RCC 7860 (cell line): ENCODE results near the gene RRAS2.
A peak's percentile ranks its signal among the peaks of the same experiment; 100 is the strongest.
"Not testable (repeated sequence)": the region's sequence is repeated elsewhere in the genome, so short reads cannot be mapped to it uniquely, and the experiment has no call there.

Experiments
- DNase-seq: peaks from one replicate; pipeline ENCODE4 v3.0.0-alpha.2; 2015; ENCODE audit warnings: low spot score
- FAIRE-seq: peaks from 2 replicates; lab custom pipeline; 2012; peaks lifted over from hg19 to GRCh38; lab: Jason Lieb, UNC

Gene RRAS2

DNA sequence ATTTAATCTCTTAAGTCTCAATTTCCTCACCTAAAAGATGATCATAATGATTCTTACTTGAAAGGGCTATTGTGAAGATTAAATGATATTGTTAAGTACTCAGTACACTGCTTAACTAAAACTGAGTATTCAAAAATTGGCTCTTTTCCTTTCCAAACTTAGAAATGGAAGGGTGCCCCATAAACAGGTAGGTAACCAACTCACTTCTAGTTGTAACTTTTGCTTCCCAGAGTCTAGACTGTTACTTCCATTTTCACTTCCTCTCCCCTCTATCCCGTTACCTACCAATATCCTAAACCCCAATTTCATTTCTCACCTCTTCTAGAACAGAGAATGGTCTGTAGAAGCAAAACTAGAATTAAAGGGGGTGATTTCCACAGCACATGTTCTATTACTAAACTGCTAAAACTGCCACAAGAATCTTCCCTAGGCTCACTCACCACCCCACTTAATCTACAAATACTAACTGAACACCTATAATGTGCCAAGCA is 50.0 kb downstream of the RRAS2 start:
- FAIRE-seq, result no peak

DNA sequence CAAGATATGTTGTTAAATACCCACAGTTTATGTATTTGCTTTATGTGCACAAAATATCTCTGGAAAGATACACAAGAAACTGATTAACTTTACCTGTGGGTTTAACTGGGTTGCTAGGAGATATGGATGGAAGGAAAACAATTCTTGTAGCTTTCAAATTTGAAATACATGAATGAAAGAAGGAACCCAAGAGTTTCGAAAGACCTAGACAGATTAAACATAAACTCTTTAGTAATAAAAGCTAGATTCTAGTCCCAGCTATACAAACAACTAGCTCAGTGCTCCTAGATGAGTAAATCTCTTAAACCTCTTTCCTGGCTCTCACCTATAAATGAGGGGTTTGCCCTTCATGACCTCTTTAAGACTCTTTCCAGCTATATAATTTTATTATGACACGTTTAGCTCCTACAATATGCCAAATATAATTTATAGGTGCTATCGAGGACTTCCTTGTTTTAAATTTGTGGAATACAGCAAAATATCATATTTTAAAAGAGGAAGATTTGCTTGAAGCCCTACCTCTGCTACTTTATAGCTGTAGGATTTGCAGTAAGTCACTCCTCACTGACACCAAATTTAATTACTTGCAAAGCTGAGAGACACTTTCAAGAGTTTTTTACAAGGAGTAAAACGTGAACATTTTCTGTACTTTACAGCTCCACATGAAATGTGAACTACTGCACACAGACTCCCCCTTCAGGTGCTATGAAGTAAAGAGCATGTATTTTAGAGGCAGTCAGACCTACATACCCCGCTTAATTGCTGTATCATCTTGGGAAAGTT is 50.7 kb downstream of the RRAS2 start:
- FAIRE-seq (peak; percentile 32), DNase-seq (peak; percentile 17)

More for the DNA sequence above, 50.0 kb downstream of the RRAS2 start:
- no peak for DNase-seq

DNA sequence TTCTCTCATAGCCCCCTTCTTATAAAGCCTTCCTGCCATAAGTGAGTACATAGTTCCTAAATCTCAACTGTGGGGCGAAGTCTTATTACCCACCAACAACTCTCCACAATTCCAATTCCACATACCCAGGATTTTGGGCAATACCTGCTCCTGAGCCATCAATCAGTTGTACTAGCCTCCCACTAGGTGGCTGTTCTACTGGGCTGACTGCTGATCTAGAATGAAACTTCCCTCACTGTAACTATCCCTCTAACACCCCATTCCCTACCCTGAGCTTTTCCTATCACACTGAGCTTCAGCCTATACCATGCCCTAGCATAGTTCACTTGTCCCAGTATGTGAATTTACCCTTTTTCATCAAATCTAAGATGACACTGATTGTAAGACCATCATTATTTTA is 52.5 kb downstream of the RRAS2 start:
- FAIRE-seq (no peak), DNase-seq (no peak)

DNA sequence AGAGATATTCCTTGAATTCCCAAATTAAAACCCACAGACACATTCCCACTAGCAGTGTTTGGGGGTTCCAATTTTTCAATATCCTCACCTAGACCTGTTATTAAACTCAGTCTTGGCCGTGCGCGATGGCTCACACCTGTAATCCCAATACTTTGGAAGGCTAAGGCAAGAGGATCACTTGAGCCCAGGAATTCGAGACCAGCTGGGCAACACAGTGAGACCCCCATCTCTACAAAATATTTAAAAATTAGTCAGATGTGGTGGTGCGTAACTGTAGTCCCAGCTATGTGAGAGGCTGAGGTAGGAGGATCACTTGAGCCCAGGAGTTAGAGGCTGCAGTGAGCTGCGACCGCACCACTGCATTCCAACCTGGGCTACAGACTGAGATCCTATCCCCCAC is 53.3 kb downstream of the RRAS2 start:
- FAIRE-seq, result no peak
- DNase-seq, result no peak

DNA sequence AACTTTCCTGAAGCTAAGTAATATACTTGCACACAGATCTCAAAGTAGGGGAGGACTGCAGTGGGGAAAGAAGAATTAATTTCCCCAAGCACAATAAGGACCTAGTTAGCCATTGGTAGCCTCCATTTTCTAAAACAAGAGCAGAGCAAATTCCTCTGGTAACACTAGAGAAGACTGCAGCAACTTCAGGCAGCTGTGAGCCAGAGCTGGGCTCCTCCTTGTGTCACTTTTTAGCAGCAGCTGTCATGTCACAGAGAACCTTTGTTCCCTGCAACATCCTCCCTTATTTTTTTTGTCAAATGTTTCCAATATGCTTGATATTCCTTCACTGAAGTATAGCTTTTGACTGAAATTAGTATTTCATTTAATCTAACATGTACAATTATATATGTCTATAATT is 54.4 kb downstream of the RRAS2 start:
- no peak for FAIRE-seq
- no peak for DNase-seq

DNA sequence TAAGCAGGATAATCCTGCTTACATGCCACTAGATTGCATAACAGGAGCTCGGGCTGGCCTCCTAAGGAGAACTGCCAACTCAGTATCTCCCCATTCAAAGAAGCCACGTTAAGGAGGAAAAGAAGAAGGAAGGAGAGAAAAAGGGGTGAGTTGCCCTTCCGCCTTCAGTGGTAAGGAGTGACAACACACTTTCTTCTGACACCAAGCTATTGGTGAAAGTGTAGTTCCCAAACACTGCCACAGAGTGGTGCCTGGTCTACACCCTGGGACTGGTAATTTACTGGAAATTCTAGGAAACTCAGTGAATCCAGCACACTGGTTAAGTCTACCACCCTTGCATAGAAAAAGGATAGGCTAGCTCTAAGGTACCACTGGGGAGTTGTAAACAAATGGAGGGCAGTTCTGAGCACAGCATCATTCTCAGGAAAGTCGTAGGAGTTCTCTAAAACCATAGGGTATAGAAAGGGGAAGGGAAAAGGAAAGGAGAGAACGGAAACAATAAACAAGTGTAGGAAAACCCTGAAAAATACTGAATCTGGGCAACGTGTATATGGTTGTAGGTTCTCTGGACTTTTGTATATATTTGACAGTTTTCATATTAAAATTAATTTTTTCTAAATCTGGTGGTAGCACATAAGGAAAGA is 58.2 kb downstream of the RRAS2 start:
- FAIRE-seq, result no peak
- DNase-seq, result peak; percentile 55

DNA sequence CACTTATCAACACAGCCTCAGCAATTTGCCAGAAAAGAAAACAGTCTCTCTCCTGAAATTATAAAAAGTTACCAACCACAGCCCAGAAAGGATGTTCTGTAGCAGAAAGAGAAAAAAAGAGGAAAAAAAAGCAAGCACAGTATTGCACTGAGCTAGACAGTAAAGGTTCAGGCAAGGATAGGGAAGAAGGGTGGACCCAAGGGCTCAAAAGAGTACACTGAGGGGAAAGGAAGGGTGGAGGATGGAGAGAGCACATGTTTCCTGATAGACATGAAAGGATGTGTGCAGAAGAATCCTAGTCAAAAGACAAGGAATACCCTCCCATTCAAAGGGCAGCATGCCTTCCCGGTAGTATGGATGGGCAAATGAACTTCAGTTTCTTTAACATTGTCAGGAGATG is 59.1 kb downstream of the RRAS2 start:
- FAIRE-seq, result no peak
- no peak for DNase-seq

DNA sequence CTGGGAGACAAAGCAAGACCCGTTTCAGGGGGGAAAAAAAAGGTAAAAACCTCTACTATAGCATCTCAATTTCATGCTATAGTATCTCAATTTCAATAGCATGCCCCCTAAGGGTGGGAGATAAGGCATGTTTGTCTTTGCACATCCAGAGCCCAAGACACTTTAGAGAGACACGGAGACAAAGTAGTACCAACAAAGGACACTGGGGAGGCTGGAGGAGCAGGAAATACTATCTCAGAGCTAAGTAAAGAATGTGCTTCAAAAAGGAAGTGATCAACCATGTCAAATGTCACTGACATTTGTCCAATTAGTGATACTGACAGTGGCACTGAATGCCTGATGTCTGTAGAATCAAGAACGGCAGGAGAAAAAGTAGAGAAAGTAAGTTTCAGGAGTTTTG is 68.6 kb downstream of the RRAS2 start:
- no peak for FAIRE-seq
- DNase-seq, result no peak

DNA sequence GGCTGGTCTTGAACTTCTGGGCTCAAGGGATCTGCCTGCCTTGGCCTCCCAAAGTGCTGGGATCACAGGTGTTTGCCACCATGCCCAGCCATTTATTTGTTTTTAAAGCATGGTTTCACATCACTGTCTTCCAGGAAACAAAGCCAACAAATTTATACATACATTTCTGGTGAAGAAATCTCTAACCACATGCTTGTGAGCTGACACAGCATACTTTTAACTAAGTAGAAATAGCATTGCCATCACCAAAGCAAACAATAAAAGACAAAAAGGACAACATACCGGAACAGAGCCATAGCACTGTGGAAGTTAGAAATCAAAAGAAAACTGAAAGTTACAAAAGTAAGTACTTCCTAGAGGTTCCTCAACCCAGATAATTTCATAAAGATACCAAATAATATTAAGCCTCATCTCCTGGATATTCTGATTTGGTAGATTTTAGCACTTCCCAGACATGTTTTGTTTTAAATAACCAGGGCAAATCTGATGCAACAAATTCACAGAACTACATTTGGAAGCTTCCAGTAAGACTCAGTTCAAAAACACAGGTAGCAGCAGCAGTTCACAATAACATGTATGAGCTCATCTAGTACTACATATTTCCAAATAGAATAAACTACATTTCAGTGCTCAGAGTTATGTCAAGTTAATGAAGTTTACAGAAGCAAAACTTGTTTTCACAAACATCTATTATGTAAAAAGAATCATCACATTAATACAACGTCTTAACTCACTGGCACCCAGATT is 70.6 kb downstream of the RRAS2 start:
- DNase-seq (peak; percentile 13), FAIRE-seq (no peak)

DNA sequence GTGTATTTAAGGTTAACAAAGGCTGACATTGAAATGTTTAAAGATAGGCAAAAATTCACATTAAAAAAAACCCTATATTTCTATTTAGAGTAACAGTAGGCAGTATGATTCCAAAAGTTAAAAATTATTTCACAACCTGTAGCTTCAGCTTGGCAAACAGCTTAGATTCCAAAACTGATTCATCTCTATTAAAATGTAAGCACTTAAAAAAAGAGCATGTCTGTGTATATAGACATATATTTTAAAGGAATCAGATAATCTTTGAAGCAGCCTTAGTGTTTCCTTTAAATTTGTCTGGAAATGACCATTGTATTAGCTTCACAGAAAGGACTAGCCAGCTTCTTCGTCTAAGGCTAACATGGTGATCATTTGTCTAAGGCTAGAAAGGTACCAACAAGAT is 80.1 kb downstream of the RRAS2 start:
- DNase-seq, FAIRE-seq: not testable (repeated sequence)

DNA sequence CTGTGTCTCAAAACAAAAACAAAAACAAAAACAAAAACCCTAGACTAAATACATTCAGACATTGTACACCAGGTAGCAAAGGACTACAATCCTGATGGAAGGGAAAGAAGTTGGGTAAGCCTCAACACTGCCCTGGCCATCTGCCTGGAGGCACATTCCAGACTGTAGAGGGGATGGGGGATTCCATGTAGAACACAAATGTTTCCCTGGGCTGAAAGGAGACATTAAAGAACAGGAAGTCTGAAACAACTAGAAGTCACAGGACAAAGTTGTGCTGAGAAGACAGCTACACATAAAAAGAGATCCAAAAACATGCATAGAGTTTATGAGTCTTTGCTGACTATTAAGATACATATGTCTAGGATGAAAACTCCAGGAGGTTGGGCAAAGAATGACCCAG is 83.9 kb downstream of the RRAS2 start:
- no peak for DNase-seq
- no peak for FAIRE-seq

DNA sequence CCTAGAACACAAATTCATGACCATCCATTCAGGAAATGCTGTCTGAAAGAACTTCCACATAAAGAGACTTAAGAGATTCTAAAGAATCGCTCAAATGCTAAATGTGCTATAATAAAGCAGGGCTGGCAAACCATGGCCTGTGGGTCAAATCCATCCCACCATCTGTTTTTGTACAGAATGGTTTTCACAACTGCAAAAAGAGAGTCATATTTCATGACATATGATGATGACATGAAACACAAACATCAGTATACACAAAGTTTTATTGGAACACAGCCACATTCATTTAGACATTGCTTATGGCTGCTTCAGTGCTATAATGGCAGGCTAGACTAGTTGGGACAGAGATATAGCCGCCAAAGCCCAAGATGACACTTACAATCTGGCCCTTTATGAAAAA is 85.1 kb downstream of the RRAS2 start:
- DNase-seq (no peak), FAIRE-seq (no peak)

DNA sequence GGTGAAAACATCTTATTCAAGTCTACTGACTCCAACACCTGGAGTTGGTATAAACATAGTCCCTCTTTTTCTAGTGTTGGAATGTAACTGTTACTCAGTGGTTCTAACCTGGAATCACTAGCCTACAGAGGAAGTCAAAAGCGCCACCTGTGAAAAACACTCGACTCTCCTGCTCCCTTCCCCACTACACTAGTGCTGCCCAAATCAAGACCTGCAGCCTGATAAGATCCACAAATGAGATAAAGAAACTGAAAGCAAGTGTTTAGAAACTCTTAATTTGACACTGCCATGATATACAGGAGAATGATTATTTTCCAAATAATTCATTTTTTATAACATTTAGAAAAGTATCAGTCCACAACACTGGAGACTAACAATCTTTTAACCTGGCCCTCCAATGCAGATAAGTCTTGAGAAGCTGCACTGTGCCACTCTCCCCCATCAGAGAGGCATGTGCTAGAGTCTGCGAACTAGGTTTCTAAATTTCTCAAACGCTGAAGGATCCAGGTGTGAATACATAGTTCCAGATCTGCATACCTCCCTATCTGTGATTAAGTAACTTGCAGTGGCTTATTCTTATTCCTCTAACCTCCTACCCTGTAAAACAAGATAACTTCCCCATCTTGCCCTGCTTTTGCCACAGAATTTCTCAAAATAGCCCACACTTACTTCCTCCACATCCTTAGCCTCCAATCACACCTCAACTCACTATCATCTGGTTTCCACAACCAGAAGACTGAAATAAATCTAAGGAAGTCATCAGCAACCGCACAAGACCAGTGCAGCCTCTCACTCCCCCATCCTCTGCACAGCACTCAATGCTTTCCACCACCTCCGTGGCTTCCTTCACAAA is 88.1 kb downstream of the RRAS2 start:
- DNase-seq, result no peak

DNA sequence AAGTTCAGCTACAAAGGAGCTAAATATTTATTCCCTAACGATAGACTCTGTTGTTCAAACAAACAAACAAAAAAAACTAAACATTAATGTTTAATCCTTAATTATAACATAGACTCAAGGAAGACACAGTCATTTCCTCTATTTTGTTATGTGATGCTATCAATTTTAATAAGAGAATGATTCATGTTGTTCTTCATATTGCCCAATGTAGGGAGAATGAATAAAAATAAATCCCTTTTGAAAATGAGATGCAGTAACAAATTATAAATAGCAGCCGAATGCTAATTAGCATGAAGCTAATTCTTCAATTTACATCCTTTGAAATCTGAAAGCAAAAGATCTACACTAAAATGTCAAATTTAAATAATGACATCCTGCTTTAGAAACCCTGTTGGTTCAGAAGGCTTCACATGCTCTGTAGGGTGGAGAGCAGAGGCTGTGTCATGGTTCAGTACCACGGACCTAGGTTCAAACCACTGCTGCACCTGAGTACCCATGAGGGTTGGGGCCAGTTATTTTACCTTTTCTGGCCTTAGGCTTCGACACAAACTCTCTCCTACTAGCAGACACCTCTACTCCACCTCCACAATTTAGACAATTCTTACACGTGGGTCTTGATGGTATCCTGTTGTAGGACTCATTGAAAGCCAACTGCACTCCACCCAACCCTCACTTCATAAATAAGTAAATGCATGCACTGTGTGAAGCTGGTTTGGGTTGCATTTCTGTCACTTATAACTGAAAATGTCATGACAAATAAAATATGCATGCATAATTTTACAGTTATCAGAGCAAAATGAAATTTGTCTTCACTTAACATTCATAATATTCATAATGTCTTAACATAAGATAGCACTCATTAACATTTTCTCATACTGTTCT is 89.0 kb downstream of the RRAS2 start:
- FAIRE-seq (no peak), DNase-seq (no peak)

More for the DNA sequence above, 88.1 kb downstream of the RRAS2 start:
- FAIRE-seq, result no peak

DNA sequence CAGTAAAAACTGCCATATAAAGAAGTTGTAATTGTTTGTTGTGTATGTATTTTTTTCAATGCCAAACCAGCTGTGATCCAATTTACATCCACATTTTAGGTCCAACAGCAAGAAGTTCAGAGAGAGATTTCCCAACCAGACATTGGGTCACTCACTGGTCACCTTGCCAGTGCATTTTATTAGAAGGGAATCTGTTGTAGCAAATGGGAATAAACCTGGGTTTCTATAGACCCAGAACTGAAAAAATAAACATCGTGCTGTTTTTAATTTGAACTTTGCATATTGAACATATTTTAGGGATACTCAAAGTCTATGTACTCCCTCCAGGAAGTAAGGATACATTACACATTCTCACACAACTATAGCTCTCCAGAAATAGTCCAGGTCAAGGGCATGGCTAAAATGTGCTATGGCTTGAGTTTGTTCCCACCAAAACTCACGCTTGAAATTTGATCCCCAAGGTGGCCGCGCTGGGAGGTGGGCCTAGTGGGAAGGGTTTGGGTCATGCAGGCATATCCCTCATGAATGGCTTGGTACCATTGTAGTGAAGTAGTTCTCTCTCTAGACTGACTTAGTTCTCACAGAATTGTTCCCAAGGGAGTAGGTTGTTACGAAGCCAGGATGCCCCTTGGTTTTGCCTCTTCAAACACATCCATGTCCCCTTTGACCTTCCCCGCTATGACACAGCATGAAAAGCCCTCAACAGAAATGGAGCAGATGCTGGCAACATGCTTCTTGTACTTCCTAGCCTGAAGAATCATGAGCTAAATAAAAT is 90.9 kb downstream of the RRAS2 start:
- DNase-seq, result no peak
- no peak for FAIRE-seq

DNA sequence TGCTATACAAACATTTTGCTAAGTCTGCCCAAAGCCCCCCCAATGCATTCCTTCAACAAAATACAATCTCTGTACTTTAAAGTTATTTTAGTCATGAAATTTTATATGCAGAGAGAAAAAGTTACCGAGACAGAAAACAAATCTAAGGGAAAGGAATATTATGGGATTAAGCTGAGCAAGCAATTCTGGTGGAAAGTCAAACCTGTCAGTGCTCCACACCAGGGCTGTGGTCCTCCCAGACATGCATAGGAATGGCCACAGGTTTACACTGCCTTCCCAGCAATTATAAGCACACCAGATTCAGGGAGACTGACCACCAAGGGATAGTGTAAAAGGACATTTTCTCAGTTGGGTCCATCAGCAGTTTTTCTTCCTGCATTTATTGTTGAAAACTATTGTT is 92.4 kb downstream of the RRAS2 start:
- no peak for DNase-seq
- FAIRE-seq, result no peak

DNA sequence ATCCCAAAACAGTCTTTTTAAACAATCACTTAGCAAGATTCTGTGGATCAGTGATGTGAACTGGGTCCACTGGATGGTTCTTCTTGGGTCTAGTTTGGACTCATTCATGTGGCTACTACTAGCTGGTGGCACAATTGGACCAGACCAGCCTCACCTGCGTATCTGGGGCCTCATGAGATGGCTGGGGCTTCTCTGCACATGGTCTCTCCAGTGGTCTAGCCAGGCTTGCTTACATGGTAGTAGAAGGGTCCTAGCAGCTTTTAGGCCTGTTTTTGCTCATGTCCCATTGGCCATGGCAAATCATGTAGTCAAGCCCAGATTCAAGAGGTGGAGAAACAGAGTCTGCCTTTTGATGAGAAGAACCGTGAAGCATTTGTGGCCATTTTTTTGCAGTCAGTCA is 94.0 kb downstream of the RRAS2 start:
- DNase-seq (no peak), FAIRE-seq (no peak)

DNA sequence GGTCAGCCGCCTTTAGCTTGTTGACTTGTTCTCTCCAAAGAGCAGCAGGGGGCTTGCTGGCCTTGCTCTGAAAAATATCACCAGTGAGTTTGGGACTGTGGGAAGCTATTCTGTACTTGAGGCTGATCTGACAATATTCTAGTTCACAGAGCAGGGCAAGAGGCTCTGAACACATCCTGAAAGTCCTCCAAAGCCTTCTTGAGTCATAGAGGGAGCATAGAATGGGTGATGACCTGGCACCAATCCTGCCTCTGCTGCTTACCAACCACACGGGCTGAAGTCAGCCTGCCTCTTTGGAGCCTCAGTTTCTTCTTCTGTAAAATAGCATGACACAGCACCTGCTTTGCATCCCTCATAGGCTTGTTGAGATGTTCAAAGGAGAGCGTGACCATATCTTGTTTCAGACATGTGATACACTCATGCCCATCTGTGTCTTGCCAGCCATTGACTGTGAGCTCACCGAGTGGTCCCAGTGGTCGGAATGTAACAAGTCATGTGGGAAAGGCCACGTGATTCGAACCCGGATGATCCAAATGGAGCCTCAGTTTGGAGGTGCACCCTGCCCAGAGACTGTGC is 96.6 kb downstream of the RRAS2 start:
- FAIRE-seq (no peak), DNase-seq (no peak)

DNA sequence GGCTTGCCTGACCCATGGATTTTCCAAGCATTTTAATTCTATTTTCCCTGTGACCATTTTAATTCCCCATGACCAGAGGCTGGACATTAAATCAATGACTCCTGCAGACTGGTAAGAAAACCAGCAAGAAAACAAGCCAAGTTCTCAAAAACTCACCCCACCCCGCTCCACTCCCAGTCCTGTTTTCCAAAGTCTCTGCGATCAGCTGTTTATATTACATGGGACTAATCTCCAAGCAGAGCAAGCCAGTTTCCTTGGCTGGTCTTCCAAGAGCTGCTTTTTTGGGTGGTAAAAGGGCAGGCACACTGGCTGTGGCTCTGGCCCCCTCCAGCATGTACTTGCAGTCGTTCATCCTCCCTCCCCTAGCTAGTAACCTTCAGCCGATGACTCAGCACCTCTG is 97.9 kb downstream of the RRAS2 start:
- no peak for DNase-seq
- FAIRE-seq, result no peak
